Measurements from ENCODE around the gene CLEC9A. TPM values are rescaled to one million over a fixed set of nuclear protein-coding genes. Genes with fewer than 3 reads are reported as not detected.

Gene CLEC9A
- total and polyA plus RNA-seq, 5 donors from 2014 or later = not detected

GRCh38 chr12:10113920-10114319, 83.4 kb downstream of the CLEC9A start:
- no peak for ATAC-seq (ENCODE audit: low read depth in 2 of 2)
- H3K27ac Mint-ChIP-seq = no peak overlapping the region
- no peaks in the 10 kb centered on the region for H3K36me3 Mint-ChIP-seq
- H3K27me3 ChIP-seq (ENCODE audit: control insufficient read depth, insufficient read depth, low read length) = no peaks in the 10 kb centered on the region
- peaks cover 17% of the 10 kb centered on the region for H3K27me3 Mint-ChIP-seq
- H3K4me1 Mint-ChIP-seq = no peaks in the 10 kb centered on the region
- no peak overlapping the region for H3K4me3 ChIP-seq (ENCODE audit: low read depth, low read length)
- no peaks in the 10 kb centered on the region for H3K9me3 ChIP-seq (ENCODE audit: control insufficient read depth in 2 of 2, low read length in 2 of 2)
- no peak for DNase-seq
- no peak overlapping the region for H3K27ac ChIP-seq (ENCODE audit: insufficient read depth, low read length, poor library complexity, severe bottlenecking)
- H3K9me3 Mint-ChIP-seq = peaks cover 0 to 1% (median 0%) of the 10 kb centered on the region in 7 donors
- H3K4me3 Mint-ChIP-seq = no peak overlapping the region
- H3K4me1 ChIP-seq (ENCODE audit: control insufficient read depth, insufficient read depth, low read length, poor library complexity, severe bottlenecking) = no peaks in the 10 kb centered on the region
- H3K36me3 ChIP-seq (ENCODE audit: control insufficient read depth, insufficient read depth, low read length) = no peaks in the 10 kb centered on the region

- Mint-ChIP-seq H3K27me3 (peaks cover 11% of the 10 kb centered on the region), H3K36me3 (no peaks in the 10 kb centered on the region), H3K4me1 (peaks cover 0 to 4% (median 0%) of the 10 kb centered on the region in 4 donors), H3K9me3 (peaks cover 0 to 4% (median 0%) of the 10 kb centered on the region in 7 donors), H3K4me3 (no peak overlapping the region), H3K27ac (no peak overlapping the region)
- no peak overlapping the region for H3K27ac ChIP-seq (ENCODE audit: insufficient read depth, low read length, poor library complexity, severe bottlenecking)
- no peaks in the 10 kb centered on the region for H3K27me3 ChIP-seq (ENCODE audit: control insufficient read depth, insufficient read depth, low read length)
- H3K36me3 ChIP-seq (ENCODE audit: control insufficient read depth, insufficient read depth, low read length) = no peaks in the 10 kb centered on the region
- ATAC-seq (ENCODE audit: low read depth in 2 of 2) (no peak), DNase-seq (no peak)
- no peaks in the 10 kb centered on the region for H3K9me3 ChIP-seq (ENCODE audit: control insufficient read depth in 2 of 2, low read length in 2 of 2)
- H3K4me1 ChIP-seq (ENCODE audit: control insufficient read depth, insufficient read depth, low read length, poor library complexity, severe bottlenecking) = no peaks in the 10 kb centered on the region
- H3K4me3 ChIP-seq (ENCODE audit: low read depth, low read length) = no peak overlapping the region
Observed at GRCh38 chr12:10115311-10115710, 84.8 kb downstream of the CLEC9A start.

Other genes with a start within 250 kb of the CLEC9A start
- gene KLRF1, start 203.2 kb upstream of the CLEC9A start, total RNA-seq = not detected
- under 1 TPM; 0.49 to 0.78 (median 0.71) TPM for gene KLRF1, start 203.2 kb upstream of the CLEC9A start, polyA plus RNA-seq
- 90.8 TPM for gene CLEC2B, start 161.3 kb upstream of the CLEC9A start, total RNA-seq
- gene CLEC2B, start 161.3 kb upstream of the CLEC9A start, polyA plus RNA-seq = 10 to 100 TPM; 32.8 to 55.3 (median 45.7) TPM
- not detected for gene KLRF2, start 149.2 kb upstream of the CLEC9A start, total RNA-seq
- gene KLRF2, start 149.2 kb upstream of the CLEC9A start, polyA plus RNA-seq = not detected
- gene CLEC2A, start 98.3 kb upstream of the CLEC9A start, total RNA-seq = not detected
- not detected for gene CLEC2A, start 98.3 kb upstream of the CLEC9A start, polyA plus RNA-seq
- gene CLEC12A, start 59.3 kb upstream of the CLEC9A start, total RNA-seq = not detected
- gene CLEC12A, start 59.3 kb upstream of the CLEC9A start, polyA plus RNA-seq = 1 to 10 TPM in 1 of 4 donors, under 1 TPM in 1, not detected in 2; 0.27 to 1.0 TPM
- 2.6 TPM for gene CLEC1B, start 31.6 kb upstream of the CLEC9A start, total RNA-seq
- gene CLEC1B, start 31.6 kb upstream of the CLEC9A start, polyA plus RNA-seq = not detected
- not detected for gene CLEC12B, start 20.1 kb upstream of the CLEC9A start, total RNA-seq
- not detected for gene CLEC12B, start 20.1 kb upstream of the CLEC9A start, polyA plus RNA-seq
- not detected for gene CLEC1A, start 68.3 kb downstream of the CLEC9A start, total RNA-seq
- not detected for gene CLEC1A, start 68.3 kb downstream of the CLEC9A start, polyA plus RNA-seq
- 0.76 TPM for gene CLEC7A, start 99.5 kb downstream of the CLEC9A start, total RNA-seq
- gene CLEC7A, start 99.5 kb downstream of the CLEC9A start, polyA plus RNA-seq = under 1 TPM in 2 of 4 donors, not detected in 2; 0.40 to 0.88 TPM
- not detected for gene OLR1, start 141.4 kb downstream of the CLEC9A start, total RNA-seq
- not detected for gene OLR1, start 141.4 kb downstream of the CLEC9A start, polyA plus RNA-seq
- not detected for gene TMEM52B, start 148.3 kb downstream of the CLEC9A start, total RNA-seq
- gene TMEM52B, start 148.3 kb downstream of the CLEC9A start, polyA plus RNA-seq = not detected
- 170 TPM for gene GABARAPL1, start 182.2 kb downstream of the CLEC9A start, total RNA-seq
- 10 to 100 TPM; 19.4 to 21.8 (median 19.7) TPM for gene GABARAPL1, start 182.2 kb downstream of the CLEC9A start, polyA plus RNA-seq